ENCODE measurements around the gene CDHR2. TPM values are rescaled to one million over a fixed set of nuclear protein-coding genes. Genes with fewer than 3 reads are reported as not detected.

The CDHR2 gene, protein sequence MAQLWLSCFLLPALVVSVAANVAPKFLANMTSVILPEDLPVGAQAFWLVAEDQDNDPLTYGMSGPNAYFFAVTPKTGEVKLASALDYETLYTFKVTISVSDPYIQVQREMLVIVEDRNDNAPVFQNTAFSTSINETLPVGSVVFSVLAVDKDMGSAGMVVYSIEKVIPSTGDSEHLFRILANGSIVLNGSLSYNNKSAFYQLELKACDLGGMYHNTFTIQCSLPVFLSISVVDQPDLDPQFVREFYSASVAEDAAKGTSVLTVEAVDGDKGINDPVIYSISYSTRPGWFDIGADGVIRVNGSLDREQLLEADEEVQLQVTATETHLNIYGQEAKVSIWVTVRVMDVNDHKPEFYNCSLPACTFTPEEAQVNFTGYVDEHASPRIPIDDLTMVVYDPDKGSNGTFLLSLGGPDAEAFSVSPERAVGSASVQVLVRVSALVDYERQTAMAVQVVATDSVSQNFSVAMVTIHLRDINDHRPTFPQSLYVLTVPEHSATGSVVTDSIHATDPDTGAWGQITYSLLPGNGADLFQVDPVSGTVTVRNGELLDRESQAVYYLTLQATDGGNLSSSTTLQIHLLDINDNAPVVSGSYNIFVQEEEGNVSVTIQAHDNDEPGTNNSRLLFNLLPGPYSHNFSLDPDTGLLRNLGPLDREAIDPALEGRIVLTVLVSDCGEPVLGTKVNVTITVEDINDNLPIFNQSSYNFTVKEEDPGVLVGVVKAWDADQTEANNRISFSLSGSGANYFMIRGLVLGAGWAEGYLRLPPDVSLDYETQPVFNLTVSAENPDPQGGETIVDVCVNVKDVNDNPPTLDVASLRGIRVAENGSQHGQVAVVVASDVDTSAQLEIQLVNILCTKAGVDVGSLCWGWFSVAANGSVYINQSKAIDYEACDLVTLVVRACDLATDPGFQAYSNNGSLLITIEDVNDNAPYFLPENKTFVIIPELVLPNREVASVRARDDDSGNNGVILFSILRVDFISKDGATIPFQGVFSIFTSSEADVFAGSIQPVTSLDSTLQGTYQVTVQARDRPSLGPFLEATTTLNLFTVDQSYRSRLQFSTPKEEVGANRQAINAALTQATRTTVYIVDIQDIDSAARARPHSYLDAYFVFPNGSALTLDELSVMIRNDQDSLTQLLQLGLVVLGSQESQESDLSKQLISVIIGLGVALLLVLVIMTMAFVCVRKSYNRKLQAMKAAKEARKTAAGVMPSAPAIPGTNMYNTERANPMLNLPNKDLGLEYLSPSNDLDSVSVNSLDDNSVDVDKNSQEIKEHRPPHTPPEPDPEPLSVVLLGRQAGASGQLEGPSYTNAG (N-terminal part only)
- 0.17 TPM for polyA plus RNA-seq (ENCODE audit: insufficient read length)

GRCh38 chr5:176548967-176549444, at the start of gene CDHR2:
Gene CDHR2, plus strand, starts transcription at chr5:176549342. Its CDS starts 16,011 bp downstream, at chr5:176565353.
- no peak for DNase-seq

GRCh38 chr5:176500511-176500910, 48.6 kb upstream of the CDHR2 start:
- DNase-seq = no peak

DNA sequence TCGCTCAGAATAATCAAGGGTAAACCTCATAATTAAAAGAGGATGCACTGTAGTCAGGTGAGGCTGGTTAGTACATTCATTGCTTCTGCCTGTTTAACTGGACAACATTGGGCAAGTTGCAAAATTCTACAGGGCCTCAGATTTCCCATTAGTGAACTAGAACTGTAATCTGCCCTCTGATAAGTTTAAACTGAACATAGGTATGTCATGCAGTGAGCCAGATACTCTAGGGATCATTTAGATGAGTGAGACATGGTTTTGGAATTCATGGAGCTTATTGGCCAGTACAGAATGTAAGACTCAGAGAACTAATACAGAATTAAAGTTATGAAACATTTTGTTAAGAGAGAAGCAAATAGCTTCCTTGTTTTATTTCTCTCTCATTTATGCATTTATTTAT, 47.8 kb upstream of the CDHR2 start:
- no peak for DNase-seq

DNA sequence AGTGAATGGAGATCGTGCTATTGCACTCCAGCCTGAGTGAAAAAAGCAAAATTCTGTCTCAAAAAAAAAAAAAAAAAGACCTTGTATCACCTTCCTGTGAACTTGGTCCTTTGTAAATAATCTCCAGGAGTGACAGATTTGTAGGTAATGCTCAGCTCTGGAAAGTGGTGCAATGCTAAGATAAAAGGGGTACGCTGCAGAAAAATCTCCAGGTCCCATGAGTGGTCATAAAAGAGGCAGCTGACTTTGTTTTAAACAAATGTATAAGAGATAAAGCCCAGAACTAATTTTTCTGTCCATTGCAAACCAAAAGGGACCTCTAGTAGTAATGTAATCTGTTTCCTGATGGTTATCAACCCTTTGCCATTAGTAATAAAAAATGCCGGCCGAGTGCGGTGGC, 45.6 kb upstream of the CDHR2 start:
- no peak for DNase-seq

- no peak for DNase-seq
These were observed 41.2 kb upstream of the CDHR2 start for GRCh38 chr5:176507911-176508310.

GRCh38 chr5:176508603-176509002, 40.5 kb upstream of the CDHR2 start:
- DNase-seq = no peak

DNA sequence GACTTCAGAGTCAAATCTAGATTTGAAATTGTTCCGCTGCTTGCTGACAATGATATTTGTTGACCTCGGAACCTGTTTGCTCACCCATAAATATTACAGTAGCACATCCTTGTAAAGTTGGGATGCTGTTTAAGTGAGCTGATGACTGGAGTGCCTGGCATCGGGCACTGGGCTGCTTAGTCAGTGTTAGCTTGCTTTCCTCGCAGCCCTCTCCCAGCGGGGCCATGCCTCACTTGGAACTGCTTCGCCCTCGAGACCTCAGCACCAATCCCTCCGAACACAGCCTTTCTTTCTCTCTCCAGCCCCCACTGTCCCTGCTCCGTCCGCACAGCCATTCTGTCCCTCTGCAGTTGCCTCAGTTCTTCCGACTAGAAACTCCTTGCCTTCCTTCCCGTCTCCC, 35.4 kb upstream of the CDHR2 start:
- no peak for DNase-seq

- DNase-seq = no peak
These were observed 34.7 kb upstream of the CDHR2 start for GRCh38 chr5:176514244-176514950.

GRCh38 chr5:176515396-176515795, 33.7 kb upstream of the CDHR2 start:
- no peak for DNase-seq

DNA sequence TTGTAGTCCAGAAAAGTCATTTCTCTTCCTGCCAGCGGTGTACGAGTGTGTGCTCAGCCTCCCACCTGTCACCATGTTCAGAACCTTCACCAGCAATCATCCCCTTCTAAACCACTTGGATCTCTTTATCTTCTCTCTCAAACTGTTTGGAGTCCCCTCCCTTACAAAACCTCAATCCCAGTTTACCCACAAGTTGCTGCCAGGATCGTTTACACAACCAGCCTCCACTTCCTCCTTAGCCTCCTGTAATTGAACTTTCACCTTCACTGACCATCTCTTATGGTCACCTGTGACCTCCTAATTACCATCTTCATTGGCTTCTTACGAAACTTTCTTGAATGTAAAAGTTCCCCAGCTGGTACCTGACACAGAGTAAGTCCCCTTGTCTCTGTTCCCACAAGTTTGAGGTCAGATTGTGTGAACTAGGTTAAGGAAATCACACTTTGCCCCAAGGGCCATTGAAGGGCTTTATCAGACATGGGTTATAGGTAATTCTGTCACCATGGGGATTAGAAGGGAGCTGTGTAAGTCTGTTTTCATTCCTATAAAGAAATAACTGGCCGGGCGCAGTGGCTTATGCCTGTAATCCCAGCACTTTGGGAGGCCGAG, 32.0 kb upstream of the CDHR2 start:
- no peak for DNase-seq

- no peak for DNase-seq
These were observed 29.1 kb upstream of the CDHR2 start for GRCh38 chr5:176519810-176520720.

DNA sequence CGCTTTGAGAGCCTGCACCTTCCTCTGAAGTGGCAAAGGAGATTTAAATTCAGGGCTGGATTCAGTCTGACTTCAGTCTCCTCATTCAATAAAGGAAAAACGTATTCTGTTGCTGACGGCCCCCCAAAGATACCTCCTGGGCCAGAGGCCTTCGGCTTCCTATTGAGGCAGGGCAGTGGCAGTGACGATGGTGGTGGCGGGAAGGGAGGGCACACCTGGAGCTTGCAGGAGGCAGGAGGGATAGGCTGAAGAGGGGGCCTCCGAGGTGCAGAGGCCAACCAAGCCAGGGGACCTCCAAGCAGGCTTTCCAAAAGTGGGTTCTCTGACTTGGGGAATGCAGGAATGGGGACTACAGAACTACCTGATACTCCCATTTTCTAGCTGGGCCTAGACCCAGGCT, 27.9 kb upstream of the CDHR2 start:
- DNase-seq = no peak

GRCh38 chr5:176521699-176522263, 27.4 kb upstream of the CDHR2 start:
- DNase-seq = no peak

- DNase-seq = no peak
These were observed 25.0 kb upstream of the CDHR2 start for GRCh38 chr5:176524138-176524537.

DNA sequence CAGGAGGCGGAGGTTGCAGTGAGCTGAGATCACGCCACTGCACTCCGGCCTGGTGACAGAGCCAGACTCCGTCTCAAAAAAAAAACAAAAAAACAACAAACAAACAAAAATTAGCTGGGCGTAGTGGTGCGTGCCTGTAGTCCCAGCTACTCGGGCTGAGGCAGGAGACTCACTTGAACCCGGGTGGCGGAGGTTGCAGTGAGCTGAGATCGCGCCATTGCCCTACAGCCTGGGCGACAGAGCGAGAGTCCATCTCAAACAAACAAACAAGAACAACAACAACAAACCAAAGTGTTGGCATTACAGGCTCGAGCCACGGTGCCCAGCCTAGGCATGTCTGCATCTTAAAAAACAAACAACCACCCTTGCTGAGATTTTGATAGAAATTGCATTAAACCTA, 24.2 kb upstream of the CDHR2 start:
- DNase-seq = no peak

GRCh38 chr5:176525677-176526076, 23.5 kb upstream of the CDHR2 start:
- no peak for DNase-seq

DNA sequence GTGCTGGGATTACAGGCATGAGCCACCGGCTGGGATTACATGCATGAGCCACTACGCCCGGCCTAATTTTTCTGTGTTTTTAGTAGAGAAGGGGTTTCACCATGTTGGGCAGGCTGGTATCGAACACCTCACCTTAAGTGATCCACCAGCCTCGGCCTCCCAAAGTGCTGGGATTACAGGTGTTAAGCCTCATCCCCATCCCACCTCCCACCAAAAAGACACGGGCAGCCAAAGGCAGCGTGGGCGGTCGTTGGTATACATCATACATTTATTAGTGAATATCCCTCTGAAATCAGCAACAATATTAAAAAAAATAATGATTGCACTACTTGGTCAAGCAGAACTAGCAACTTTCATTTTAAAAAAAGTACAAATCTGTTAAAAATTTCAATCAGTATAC, 22.7 kb upstream of the CDHR2 start:
- no peak for DNase-seq

- DNase-seq = no peak
These were observed 21.6 kb upstream of the CDHR2 start for GRCh38 chr5:176527246-176528222.

GRCh38 chr5:176528301-176528700, 20.8 kb upstream of the CDHR2 start:
- DNase-seq = no peak
